A673 (cell line): ENCODE data around the gene YWHAH. TPM values are rescaled to one million over a fixed set of nuclear protein-coding genes. Genes with fewer than 3 reads are reported as not detected.

Experiments
- BruUV-seq: library from RNA; stranded (reverse); fragments of 400-500 nt; replicated peaks from 2 replicates; lab custom pipeline; 2021; lab: Mats Ljungman, UMichigan
- CTCF ChIA-PET: fragments of 300-600 bp; sonication (Branson Sonifier 250); formaldehyde crosslinking; loops from one replicate; lab custom pipeline; 2022; ENCODE audit warnings: antibody characterized with exemption; lab: Charles Lee
- POLR2A ChIA-PET: fragments of 300-600 bp; sonication (Branson Sonifier 250); formaldehyde crosslinking; loops from one replicate; lab custom pipeline; 2022; ENCODE audit warnings: antibody characterized with exemption; ENCODE audit not compliant: low non-redundant PET; lab: Charles Lee
- DNase-seq: peaks from one replicate; pipeline ENCODE4 v3.0.0-alpha.2; 2015; ENCODE audit warnings: low spot score
- H3K27ac ChIP-seq: fragments of 200-600 bp; sonication (generic); 2 replicates; pipeline ENCODE4 v1.5.1; 2016; ENCODE audit warnings: mixed run types, low read depth, mild to moderate bottlenecking, mixed read lengths, antibody characterized with exemption, low read length; ENCODE audit not compliant: poor library complexity, severe bottlenecking
- H3K27me3 ChIP-seq: fragments of 200-600 bp; sonication (generic); replicated peaks from 2 replicates; pipeline ENCODE4 v1.6.1; 2017; ENCODE audit warnings: mixed run types, low read depth, mild to moderate bottlenecking, mixed read lengths, antibody characterized with exemption, low read length; ENCODE audit not compliant: insufficient read depth, poor library complexity
- H3K36me3 ChIP-seq: fragments of 200-600 bp; sonication (generic); 2 replicates; pipeline ENCODE4 v1.6.1; 2016; ENCODE audit warnings: mixed run types, mild to moderate bottlenecking, mixed read lengths, antibody characterized with exemption, low read length; ENCODE audit not compliant: insufficient read depth, poor library complexity, severe bottlenecking
- H3K4me1 ChIP-seq: fragments of 200-600 bp; sonication (generic); 2 replicates; pipeline ENCODE4 v1.6.1; 2017; ENCODE audit warnings: mixed run types, mild to moderate bottlenecking, mixed read lengths, antibody characterized with exemption, low read length; ENCODE audit not compliant: insufficient read depth, poor library complexity, severe bottlenecking
- H3K4me3 ChIP-seq: fragments of 200-600 bp; sonication (generic); 2 replicates; pipeline ENCODE4 v1.5.1; 2016; ENCODE audit warnings: low read depth, mixed run types, mild to moderate bottlenecking, mixed read lengths, low read length; ENCODE audit not compliant: poor library complexity, severe bottlenecking
- H3K9me3 ChIP-seq: fragments of 200-600 bp; sonication (generic); 2 replicates; pipeline ENCODE4 v1.6.1; 2016; ENCODE audit warnings: mixed run types, low read depth, mild to moderate bottlenecking, mixed read lengths, antibody characterized with exemption, low read length; ENCODE audit not compliant: poor library complexity, severe bottlenecking
- EZH2 ChIP-seq: fragments of 200-600 bp; sonication (generic); IDR thresholded peaks from 2 replicates; pipeline ENCODE4 v1.6.1; 2017; ENCODE audit warnings: borderline replicate concordance, low read depth, mild to moderate bottlenecking, mixed read lengths, antibody characterized with exemption, low read length; ENCODE audit not compliant: poor library complexity, severe bottlenecking
- intact Hi-C: fragments of 100-400 bp; cut with micrococcal nuclease; formaldehyde crosslinking; loops from one replicate; pipeline ENCODE4 v1.10.0; 2022; ENCODE audit not compliant: unreplicated experiment
- total RNA-seq: library from RNA; stranded (reverse); gene quantifications from 2 replicates; pipeline ENCODE4 v1.2.3, GENCODE V29; 2021
- TF ChIP-seq, protein P1 (sequence below): fragments of 300-800, 200-600 bp; sonication (generic); conservative IDR thresholded peaks from 2 replicates; pipeline ENCODE4 v1.5.1; 2017; ENCODE audit warnings: low read depth, mild to moderate bottlenecking, antibody characterized with exemption, low read length, moderate library complexity, mixed read lengths

YWHAH gene
- total RNA-seq, 1 experiment from 2014 or later, result 177 TPM

DNA sequence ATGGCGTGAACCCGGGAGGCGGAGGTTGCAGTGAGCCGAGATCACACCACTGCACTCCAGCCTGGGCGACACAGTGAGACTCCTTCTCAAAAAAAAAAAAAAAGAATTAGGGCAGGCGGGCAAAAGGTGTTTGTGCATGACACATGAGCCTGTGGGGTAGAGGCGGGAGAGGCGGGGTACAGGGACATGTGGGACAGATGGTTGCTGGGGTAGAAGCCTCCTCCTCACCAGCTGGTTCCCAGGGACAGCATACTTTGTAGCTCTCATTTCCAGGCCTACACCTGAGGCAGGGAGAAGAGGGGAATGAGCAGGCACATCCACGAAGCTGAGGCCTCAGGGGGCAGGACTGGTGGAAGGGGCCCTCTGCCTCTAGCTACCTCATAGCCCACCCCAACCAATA lies 23.7 kb downstream of the YWHAH start:
- H3K9me3 ChIP-seq, result no peaks in the 10 kb centered on the region
- no peak overlapping the region for H3K4me3 ChIP-seq
- no peak for TF ChIP-seq EZH2
- TF ChIP-seq, protein P1, sequence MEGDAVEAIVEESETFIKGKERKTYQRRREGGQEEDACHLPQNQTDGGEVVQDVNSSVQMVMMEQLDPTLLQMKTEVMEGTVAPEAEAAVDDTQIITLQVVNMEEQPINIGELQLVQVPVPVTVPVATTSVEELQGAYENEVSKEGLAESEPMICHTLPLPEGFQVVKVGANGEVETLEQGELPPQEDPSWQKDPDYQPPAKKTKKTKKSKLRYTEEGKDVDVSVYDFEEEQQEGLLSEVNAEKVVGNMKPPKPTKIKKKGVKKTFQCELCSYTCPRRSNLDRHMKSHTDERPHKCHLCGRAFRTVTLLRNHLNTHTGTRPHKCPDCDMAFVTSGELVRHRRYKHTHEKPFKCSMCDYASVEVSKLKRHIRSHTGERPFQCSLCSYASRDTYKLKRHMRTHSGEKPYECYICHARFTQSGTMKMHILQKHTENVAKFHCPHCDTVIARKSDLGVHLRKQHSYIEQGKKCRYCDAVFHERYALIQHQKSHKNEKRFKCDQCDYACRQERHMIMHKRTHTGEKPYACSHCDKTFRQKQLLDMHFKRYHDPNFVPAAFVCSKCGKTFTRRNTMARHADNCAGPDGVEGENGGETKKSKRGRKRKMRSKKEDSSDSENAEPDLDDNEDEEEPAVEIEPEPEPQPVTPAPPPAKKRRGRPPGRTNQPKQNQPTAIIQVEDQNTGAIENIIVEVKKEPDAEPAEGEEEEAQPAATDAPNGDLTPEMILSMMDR, result no peak
- intact Hi-C loops, result no loop called here
- H3K27ac ChIP-seq, result no peak overlapping the region
- no peak for DNase-seq
- H3K36me3 ChIP-seq, result no peaks in the 10 kb centered on the region
- no TSS peak for BruUV-seq
- ChIA-PET POLR2A (no interaction called here), CTCF (no interaction called here)
- no peaks in the 10 kb centered on the region for H3K27me3 ChIP-seq
- no peaks in the 10 kb centered on the region for H3K4me1 ChIP-seq

DNA sequence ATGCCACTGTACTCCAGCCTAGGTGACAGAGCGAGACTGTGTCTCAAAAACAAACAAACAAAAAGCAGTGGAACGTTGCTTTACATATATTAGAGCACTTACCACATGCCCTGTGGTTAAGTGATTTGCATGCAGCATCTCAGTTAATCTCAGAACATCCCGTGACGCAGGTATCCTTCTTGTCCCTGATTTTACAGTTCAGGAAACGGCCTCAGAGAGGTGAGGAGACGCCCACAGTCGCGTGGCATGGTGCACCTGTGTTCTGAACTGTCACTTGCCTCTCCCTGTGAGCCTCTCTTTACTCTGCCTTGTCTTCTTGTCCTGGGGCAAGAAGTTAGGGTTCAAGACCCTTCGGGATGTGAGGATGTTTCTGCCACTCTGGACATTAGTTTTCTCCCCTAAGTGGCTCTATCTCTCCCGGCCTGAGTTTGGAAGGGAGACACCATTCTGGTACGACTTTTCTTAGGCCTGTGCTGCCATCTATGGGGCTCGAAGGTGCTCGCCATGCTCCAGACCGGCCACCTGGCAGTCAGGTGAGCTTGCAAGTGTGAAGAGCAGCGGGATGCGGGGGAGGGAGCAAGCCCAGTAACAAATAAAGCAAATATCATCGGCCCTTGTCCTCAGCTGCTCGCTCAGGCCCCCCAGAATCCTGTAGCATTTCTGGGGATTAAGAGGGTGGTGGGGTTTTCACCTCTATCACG lies 25.6 kb downstream of the YWHAH start:
- Histone ChIP-seq H3K4me3 (peak overlapping the region; percentile 52), H3K27me3 (no peaks in the 10 kb centered on the region), H3K36me3 (no peaks in the 10 kb centered on the region), H3K27ac (no peak overlapping the region), H3K9me3 (no peaks in the 10 kb centered on the region), H3K4me1 (no peaks in the 10 kb centered on the region)
- CTCF ChIA-PET, result interaction anchor here (0.5 to 1.9 kb wide), 19 partner anchors 7 to 518 kb away, joined by 3 to 15 read pairs (median 4); partner anchors contain the start of genes PISD and PRR14L
- peak; percentile 60 for DNase-seq
- no TSS peak for BruUV-seq
- TF ChIP-seq, protein P1, result peak; percentile 59
- TF ChIP-seq EZH2, result no peak
- intact Hi-C loops, result loop anchor here (1.0 to 10.0 kb wide), 2 partner anchors 235 to 305 kb away; partner anchors contain the start of gene RFPL2
- POLR2A ChIA-PET, result interaction anchor here (0.6 kb wide), 1 partner anchor 220 kb away, joined by 4 read pairs; no protein-coding TSS in a partner anchor

DNA sequence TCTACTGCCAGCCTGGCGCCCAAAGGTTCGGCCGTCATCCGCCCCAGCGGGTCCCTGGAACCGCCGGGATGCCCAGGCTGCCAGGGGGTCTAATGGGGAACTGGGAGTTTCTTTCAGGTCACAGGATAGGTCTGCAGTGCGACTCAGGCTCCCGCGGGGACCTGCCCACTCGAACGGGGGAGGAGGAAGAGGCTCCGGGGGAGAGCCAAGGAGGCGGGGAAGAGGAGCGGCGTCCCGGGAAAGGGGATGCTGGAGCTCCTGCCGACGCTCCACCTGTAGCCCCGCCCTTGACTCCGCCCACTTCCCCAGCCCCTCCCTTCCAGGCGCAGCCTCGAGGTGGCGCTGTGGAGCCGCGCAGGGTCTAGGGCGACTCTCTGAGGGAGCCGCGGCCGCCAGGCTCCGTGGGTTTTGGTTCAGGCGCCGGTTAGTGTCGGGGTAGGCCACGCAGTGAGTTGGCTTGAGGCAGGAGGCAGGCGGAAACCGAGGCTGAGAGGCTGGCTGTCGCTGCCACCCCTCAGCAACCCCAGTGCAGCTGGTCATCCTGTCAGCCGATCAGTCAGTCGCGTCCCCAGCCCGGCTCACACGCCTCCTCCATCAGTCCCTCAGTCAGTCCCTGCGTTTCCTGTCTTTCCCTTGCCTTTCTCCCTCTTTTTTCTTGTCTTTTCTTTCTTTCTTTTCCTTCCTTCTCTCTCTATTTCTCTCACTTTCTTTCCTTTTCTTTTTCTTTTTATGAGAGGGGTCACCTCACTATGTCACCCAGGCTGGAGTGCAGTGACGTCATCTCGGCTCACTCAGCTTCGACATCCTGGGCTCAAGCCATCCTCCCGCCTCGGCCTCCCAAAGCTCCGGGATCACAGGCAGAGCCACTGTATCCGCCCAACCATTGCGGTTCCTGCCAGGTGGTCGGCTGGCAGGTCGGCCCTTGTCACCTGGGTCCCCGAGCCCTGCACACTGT lies 26.4 kb downstream of the YWHAH start:
- Histone ChIP-seq H3K4me1 (no peaks in the 10 kb centered on the region), H3K36me3 (no peaks in the 10 kb centered on the region), H3K27me3 (no peaks in the 10 kb centered on the region), H3K27ac (no peak overlapping the region), H3K4me3 (peak overlapping the region; percentile 52), H3K9me3 (no peaks in the 10 kb centered on the region)
- ChIA-PET POLR2A (interaction anchor here (0.6 kb wide), 1 partner anchor 220 kb away, joined by 4 read pairs; no protein-coding TSS in a partner anchor), CTCF (interaction anchor here (0.5 to 1.9 kb wide), 19 partner anchors 8 to 519 kb away, joined by 3 to 15 read pairs (median 4); partner anchors contain the start of genes PISD and PRR14L)
- peak; percentile 90 for DNase-seq
- BruUV-seq, result no TSS peak
- intact Hi-C loops, result loop anchor here (1.0 to 10.0 kb wide), 2 partner anchors 234 to 305 kb away; partner anchors contain the start of gene RFPL2
- TF ChIP-seq, protein P1, result peak; percentile 90
- TF ChIP-seq EZH2, result no peak
